ENCODE data around the gene PCDHGB3.

DNA sequence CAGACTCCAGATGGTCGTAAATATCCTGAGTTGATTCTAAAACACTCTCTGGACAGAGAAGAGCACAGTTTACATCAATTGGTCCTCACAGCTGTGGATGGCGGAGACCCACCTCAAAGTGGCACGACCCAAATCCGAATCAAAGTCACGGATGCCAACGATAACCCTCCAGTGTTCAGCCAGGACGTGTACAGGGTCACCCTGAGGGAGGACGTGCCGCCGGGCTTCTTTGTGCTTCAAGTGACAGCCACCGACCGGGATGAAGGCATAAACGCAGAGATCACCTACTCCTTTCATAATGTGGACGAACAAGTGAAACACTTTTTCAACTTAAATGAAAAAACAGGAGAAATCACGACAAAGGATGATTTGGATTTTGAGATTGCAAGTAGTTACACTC is 9.4 kb upstream of the PCDHGB3 start:
- TF ChIP-seq POLR2A (IDR thresholded peaks at IDR 0.05): no peak
- TF ChIP-seq, protein P1, sequence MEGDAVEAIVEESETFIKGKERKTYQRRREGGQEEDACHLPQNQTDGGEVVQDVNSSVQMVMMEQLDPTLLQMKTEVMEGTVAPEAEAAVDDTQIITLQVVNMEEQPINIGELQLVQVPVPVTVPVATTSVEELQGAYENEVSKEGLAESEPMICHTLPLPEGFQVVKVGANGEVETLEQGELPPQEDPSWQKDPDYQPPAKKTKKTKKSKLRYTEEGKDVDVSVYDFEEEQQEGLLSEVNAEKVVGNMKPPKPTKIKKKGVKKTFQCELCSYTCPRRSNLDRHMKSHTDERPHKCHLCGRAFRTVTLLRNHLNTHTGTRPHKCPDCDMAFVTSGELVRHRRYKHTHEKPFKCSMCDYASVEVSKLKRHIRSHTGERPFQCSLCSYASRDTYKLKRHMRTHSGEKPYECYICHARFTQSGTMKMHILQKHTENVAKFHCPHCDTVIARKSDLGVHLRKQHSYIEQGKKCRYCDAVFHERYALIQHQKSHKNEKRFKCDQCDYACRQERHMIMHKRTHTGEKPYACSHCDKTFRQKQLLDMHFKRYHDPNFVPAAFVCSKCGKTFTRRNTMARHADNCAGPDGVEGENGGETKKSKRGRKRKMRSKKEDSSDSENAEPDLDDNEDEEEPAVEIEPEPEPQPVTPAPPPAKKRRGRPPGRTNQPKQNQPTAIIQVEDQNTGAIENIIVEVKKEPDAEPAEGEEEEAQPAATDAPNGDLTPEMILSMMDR (IDR thresholded peaks at IDR 0.05): no peak

Measured in lower leg skin (tissue), 3 donors.